Esophagus muscularis mucosa (tissue), 4 donors: ENCODE measurements around the gene ZMIZ1. TPM values are rescaled to one million over a fixed set of nuclear protein-coding genes. Genes with fewer than 3 reads are reported as not detected.

Experiments used
- DNase-seq: peaks from one replicate; pipeline ENCODE4 v3.0.0-alpha.2; 2017; ENCODE audit errors: extremely low spot score
- H3K27ac ChIP-seq, 4 donors: fragments of 200-600 bp; sonication (generic); replicated peaks in 1 of 4; 1 replicate in 3 of 4; 2 replicates in 1 of 4; pipeline ENCODE4 v1.5.1; 2016 to 2019; ENCODE audit warnings: mild to moderate bottlenecking in 1 of 4
- H3K27me3 ChIP-seq, 4 donors: fragments of 200-600 bp; sonication (generic); one replicate each; pipeline versions ENCODE4 v1.5.1 to v1.6.0; 2016 to 2019
- H3K36me3 ChIP-seq, 4 donors: fragments of 200-600 bp; sonication (generic); one replicate each; pipeline ENCODE4 v1.5.1; 2016 to 2019
- H3K4me1 ChIP-seq, 4 donors: fragments of 200-600 bp; sonication (generic); one replicate each; pipeline ENCODE4 v1.5.1; 2016 to 2019
- H3K4me3 ChIP-seq, 4 donors: fragments of 200-600 bp; sonication (generic); 1 replicate in 2 of 4; 2 replicates in 2 of 4; pipeline ENCODE4 v1.5.1; 2016 to 2019; ENCODE audit warnings: mild to moderate bottlenecking in 4 of 4, moderate library complexity in 1 of 4
- H3K9me3 ChIP-seq, 4 donors: fragments of 200-600 bp; sonication (generic); 1 replicate in 3 of 4; 2 replicates in 1 of 4; pipeline ENCODE4 v1.5.1; 2016 to 2019
- EP300 ChIP-seq: sonication (generic); formaldehyde crosslinking; IDR thresholded peaks from one replicate; pipeline ENCODE4 v1.6.1; 2017; ENCODE audit warnings: antibody characterized with exemption
- POLR2A ChIP-seq: fragments of 450-650 bp; IDR thresholded peaks from one replicate; pipeline ENCODE4 v1.6.1; 2017; ENCODE audit warnings: antibody characterized with exemption, moderate library complexity, mild to moderate bottlenecking, low read depth
- POLR2AphosphoS5 ChIP-seq, 2 donors: sonication (generic); formaldehyde crosslinking; IDR thresholded peaks; one replicate each; pipeline ENCODE4 v1.6.1; 2017; ENCODE audit warnings: antibody characterized with exemption in 2 of 2
- WGBS: methylation state at CpG from one replicate; pipeline ENCODE4 v1.1.5; 2018; 5-methylcytosine and 5-hydroxymethylcytosine counted together
- intact Hi-C: fragments of 100-400 bp; cut with DNase I; formaldehyde crosslinking; loops from one replicate; pipeline ENCODE4 v1.15.1; 2023
- total RNA-seq, 4 donors: library from RNA; depleted of rRNA; stranded (reverse); fragments of >200 nt; gene quantifications; one replicate each; pipeline versions ENCODE4 v1.1.0 to v1.2.1, GENCODE V29; 2016
- TF ChIP-seq, protein P1 (sequence below), 3 experiments: fragments of 200-600 bp in 2 of 3; fragments of 450-650 bp in 1 of 3; sonication (generic) in 2 of 3; IDR thresholded peaks; one replicate each; pipeline ENCODE4 v1.5.1; 2017 to 2019; ENCODE audit warnings: antibody characterized with exemption in 3 of 3, mild to moderate bottlenecking in 2 of 3, moderate library complexity in 1 of 3

The ZMIZ1 gene
- total RNA-seq, 4 donors from 2014 or later, result 48.7 to 87.2 (median 66.0) TPM

DNA sequence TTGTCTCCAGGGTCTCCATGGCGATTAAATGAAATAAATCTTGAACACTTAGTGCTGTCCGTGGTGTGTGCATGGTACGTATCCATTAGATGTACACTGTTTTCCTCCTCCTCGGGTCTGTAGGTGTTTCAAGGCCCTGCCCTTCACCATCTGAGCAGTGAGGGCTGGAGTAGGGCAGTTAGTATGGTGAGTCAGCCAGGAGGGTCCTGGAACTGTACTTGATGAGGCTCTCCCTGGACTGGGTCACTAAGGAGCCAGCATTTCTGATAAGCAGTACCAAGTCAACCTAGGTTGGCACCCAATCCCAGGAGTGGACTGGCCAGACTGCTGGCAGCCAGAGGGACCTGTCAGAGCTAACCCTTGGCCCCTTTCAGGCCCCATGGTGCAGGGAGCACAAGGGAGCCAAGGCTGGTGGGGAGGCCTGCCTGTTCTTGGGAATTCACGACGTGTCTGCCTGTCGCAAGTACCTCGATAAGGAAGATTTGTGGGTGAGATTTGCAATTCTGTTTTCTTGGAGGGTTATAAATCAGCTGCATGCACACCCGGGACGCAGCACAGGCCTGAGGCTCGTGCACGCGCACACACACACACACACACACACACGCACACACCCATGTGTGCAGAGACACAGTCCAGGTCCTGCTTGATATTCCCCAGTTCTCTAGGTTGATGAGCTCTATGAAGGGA, 114.2 kb downstream of the ZMIZ1 start:
- Histone ChIP-seq H3K27me3 (no peaks in the 10 kb centered on the region), H3K4me1 (peaks cover 99 to 100% (median 100%) of the 10 kb centered on the region in 4 donors), H3K9me3 (no peaks in the 10 kb centered on the region), H3K36me3 (peaks cover 0 to 21% (median 15%) of the 10 kb centered on the region in 4 donors), H3K27ac (peak overlapping the region; percentile 67 to 81 (median 74)), H3K4me3 (no peak overlapping the region)
- TF ChIP-seq POLR2A, result no peak
- TF ChIP-seq EP300, result no peak
- TF ChIP-seq, protein P1, sequence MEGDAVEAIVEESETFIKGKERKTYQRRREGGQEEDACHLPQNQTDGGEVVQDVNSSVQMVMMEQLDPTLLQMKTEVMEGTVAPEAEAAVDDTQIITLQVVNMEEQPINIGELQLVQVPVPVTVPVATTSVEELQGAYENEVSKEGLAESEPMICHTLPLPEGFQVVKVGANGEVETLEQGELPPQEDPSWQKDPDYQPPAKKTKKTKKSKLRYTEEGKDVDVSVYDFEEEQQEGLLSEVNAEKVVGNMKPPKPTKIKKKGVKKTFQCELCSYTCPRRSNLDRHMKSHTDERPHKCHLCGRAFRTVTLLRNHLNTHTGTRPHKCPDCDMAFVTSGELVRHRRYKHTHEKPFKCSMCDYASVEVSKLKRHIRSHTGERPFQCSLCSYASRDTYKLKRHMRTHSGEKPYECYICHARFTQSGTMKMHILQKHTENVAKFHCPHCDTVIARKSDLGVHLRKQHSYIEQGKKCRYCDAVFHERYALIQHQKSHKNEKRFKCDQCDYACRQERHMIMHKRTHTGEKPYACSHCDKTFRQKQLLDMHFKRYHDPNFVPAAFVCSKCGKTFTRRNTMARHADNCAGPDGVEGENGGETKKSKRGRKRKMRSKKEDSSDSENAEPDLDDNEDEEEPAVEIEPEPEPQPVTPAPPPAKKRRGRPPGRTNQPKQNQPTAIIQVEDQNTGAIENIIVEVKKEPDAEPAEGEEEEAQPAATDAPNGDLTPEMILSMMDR (IDR thresholded peaks at IDR 0.05), result no peak
- no peak for TF ChIP-seq POLR2AphosphoS5 (IDR thresholded peaks at IDR 0.05)
- DNase-seq, result no peak
- WGBS, result 52% methylated on average over 13 of the region's 14 CpGs
- intact Hi-C loops, result no loop called here

- Histone ChIP-seq H3K36me3 (peaks cover 0 to 21% (median 15%) of the 10 kb centered on the region in 4 donors), H3K27ac (peak overlapping the region; percentile 67 to 81 (median 74)), H3K27me3 (no peaks in the 10 kb centered on the region), H3K4me3 (no peak overlapping the region), H3K4me1 (peaks cover 99 to 100% (median 100%) of the 10 kb centered on the region in 4 donors), H3K9me3 (no peaks in the 10 kb centered on the region)
- 93% methylated on average over 5 of the region's 5 CpGs for WGBS
- TF ChIP-seq POLR2AphosphoS5 (IDR thresholded peaks at IDR 0.05), result no peak
- no peak for TF ChIP-seq POLR2A
- TF ChIP-seq, protein P1 (IDR thresholded peaks at IDR 0.05), result no peak
- TF ChIP-seq EP300, result no peak
- no peak for DNase-seq
- intact Hi-C loops, result no loop called here
Observed at GRCh38 chr10:79183468-79183865, 114.7 kb downstream of the ZMIZ1 start.

DNA sequence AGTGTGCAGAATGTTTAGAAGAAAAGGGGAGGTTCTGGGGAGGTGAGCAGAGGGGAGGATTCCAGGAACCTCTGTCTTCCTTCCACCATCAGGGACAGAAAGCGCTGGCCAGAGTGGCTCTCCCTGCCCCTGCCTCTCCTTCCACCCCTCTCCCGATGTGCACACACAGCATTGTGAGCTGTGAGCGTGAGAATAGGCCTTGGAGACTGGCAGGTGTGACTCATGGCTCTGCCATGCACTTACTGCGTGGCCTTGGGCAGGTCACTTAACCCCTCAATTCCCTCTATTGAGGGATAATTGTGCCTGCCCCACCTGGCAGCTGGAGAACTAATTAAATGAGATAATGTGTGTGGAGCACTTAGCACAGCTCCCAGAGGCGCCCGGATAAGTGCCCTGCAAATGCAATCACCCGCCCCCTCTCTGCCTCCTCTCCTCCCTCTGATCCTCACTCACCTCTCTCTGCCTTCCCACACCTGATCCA, 115.4 kb downstream of the ZMIZ1 start:
- H3K4me3 ChIP-seq, result no peak overlapping the region
- intact Hi-C loops, result no loop called here
- H3K9me3 ChIP-seq, result no peaks in the 10 kb centered on the region
- TF ChIP-seq EP300 (no peak), POLR2A (no peak), POLR2AphosphoS5 (IDR thresholded peaks at IDR 0.05) (peak in 1 of 2 donors; percentile 42)
- TF ChIP-seq, protein P1 (IDR thresholded peaks at IDR 0.05), result no peak
- DNase-seq, result no peak
- no peaks in the 10 kb centered on the region for H3K27me3 ChIP-seq
- 50% methylated on average over 7 of the region's 7 CpGs for WGBS
- peaks cover 0 to 21% (median 14%) of the 10 kb centered on the region in 4 donors for H3K36me3 ChIP-seq
- peak overlapping the region; percentile 67 to 81 (median 74) for H3K27ac ChIP-seq
- H3K4me1 ChIP-seq, result peaks cover 99 to 100% (median 99%) of the 10 kb centered on the region in 4 donors

- Histone ChIP-seq H3K9me3 (no peaks in the 10 kb centered on the region), H3K27ac (peak overlapping the region; percentile 67 to 81 (median 74)), H3K36me3 (peaks cover 0 to 18% (median 13%) of the 10 kb centered on the region in 4 donors), H3K27me3 (no peaks in the 10 kb centered on the region), H3K4me3 (no peak overlapping the region), H3K4me1 (peaks cover 99 to 100% (median 99%) of the 10 kb centered on the region in 4 donors)
- WGBS, result 57% methylated on average over 5 of the region's 6 CpGs
- TF ChIP-seq, protein P1 (IDR thresholded peaks at IDR 0.05), result no peak
- TF ChIP-seq POLR2A (no peak), POLR2AphosphoS5 (IDR thresholded peaks at IDR 0.05) (no peak), EP300 (no peak)
- intact Hi-C loops, result no loop called here
- no peak for DNase-seq
Observed at GRCh38 chr10:79184657-79185056, 115.9 kb downstream of the ZMIZ1 start.
